ENCODE results near the gene COPA. TPM values are rescaled to one million over a fixed set of nuclear protein-coding genes. Genes with fewer than 3 reads are reported as not detected.

The COPA gene
- total RNA-seq, 1 donor = 220 TPM

GRCh38 chr1:160251687-160252526 lies 91.1 kb downstream of the COPA start:
- peak; percentile 82 for DNase-seq (ENCODE audit: low read depth)

GRCh38 chr1:160251011-160251410 lies 92.0 kb downstream of the COPA start:
- TF ChIP-seq CTCF (IDR thresholded peaks at IDR 0.05; ENCODE audit: insufficient read depth, low read length) = no peak
- no peak for DNase-seq (ENCODE audit: low read depth)
- no peak overlapping the region for H3K4me3 ChIP-seq (ENCODE audit: low read depth, low read length)

More at GRCh38 chr1:160251687-160252526, 91.1 kb downstream of the COPA start:
- no peak overlapping the region for H3K4me3 ChIP-seq (ENCODE audit: low read depth, low read length)
- TF ChIP-seq CTCF (IDR thresholded peaks at IDR 0.05; ENCODE audit: insufficient read depth, low read length) = peak; percentile 72

GRCh38 chr1:160247053-160247452 lies 96.0 kb downstream of the COPA start:
- no peak for TF ChIP-seq CTCF (IDR thresholded peaks at IDR 0.05; ENCODE audit: insufficient read depth, low read length)
- H3K4me3 ChIP-seq (ENCODE audit: low read depth, low read length) = no peak overlapping the region
- DNase-seq (ENCODE audit: low read depth) = no peak

GRCh38 chr1:160245434-160245833 lies 97.6 kb downstream of the COPA start:
- no peak for TF ChIP-seq CTCF (IDR thresholded peaks at IDR 0.05; ENCODE audit: insufficient read depth, low read length)
- no peak overlapping the region for H3K4me3 ChIP-seq (ENCODE audit: low read depth, low read length)
- DNase-seq (ENCODE audit: low read depth) = no peak

- DNase-seq (ENCODE audit: low read depth) = no peak
- no peak overlapping the region for H3K4me3 ChIP-seq (ENCODE audit: low read depth, low read length)
- TF ChIP-seq CTCF (IDR thresholded peaks at IDR 0.05; ENCODE audit: insufficient read depth, low read length) = no peak
Observed at GRCh38 chr1:160244209-160244608, 98.8 kb downstream of the COPA start.

GRCh38 chr1:160243767-160244166 lies 99.3 kb downstream of the COPA start:
- H3K4me3 ChIP-seq (ENCODE audit: low read depth, low read length) = no peak overlapping the region
- no peak for TF ChIP-seq CTCF (IDR thresholded peaks at IDR 0.05; ENCODE audit: insufficient read depth, low read length)
- no peak for DNase-seq (ENCODE audit: low read depth)
